Sigmoid colon (tissue), 3 donors: ENCODE measurements around the gene FCGR3B.
"Not testable (repeated sequence)": the region's sequence is repeated elsewhere in the genome, so short reads cannot be mapped to it uniquely, and the experiment has no call there.

Experiments
- POLR2A ChIP-seq, 2 donors: fragments of 450-650 bp; IDR thresholded peaks; one replicate each; pipeline ENCODE4 v1.6.1; 2016; ENCODE audit warnings: antibody characterized with exemption in 2 of 2, mild to moderate bottlenecking in 2 of 2, moderate library complexity in 2 of 2
- TF ChIP-seq, protein P1 (sequence below), 4 experiments: fragments of 450-650 bp in 3 of 4; fragments of 200-600 bp in 1 of 4; IDR thresholded peaks; one replicate each; pipeline ENCODE4 v1.5.1; 2016 to 2019; ENCODE audit warnings: antibody characterized with exemption in 4 of 4, mild to moderate bottlenecking in 3 of 4, moderate library complexity in 2 of 4

DNA sequence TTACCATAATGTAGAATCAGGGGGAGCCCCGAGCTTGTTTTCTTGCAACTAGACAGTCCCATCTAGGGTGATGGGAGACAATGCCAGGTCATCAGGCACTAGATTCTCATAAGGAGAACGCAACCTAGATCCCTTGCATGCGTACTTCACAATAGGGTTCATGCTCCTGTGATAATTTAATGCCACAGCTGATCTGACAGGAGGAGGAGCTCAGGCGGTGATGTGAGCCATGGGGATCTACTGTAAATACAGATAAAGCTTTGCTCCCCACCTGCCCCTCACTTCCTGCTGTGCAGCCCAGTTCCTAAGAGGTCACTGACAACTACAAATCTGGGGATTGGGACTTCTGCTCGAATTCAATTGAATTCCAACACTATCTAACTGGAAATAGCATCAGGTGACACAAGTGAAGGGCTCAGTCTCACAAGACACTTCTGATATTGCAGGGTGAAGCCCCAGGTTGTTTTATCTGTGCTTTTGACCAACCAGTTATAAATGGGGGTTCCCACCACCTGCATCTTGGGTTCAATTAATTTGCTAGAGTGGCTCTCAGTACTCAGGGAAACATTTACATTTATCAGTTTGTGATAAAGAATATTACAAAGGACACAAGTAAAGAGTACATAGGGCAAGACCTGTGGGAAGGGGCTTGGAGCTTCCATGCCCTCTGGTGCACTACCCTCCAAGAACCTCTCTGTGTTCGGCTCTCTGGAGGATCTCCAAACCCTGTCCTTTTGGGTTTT is 7.4 kb upstream of the FCGR3B start:
- TF ChIP-seq, protein P1, sequence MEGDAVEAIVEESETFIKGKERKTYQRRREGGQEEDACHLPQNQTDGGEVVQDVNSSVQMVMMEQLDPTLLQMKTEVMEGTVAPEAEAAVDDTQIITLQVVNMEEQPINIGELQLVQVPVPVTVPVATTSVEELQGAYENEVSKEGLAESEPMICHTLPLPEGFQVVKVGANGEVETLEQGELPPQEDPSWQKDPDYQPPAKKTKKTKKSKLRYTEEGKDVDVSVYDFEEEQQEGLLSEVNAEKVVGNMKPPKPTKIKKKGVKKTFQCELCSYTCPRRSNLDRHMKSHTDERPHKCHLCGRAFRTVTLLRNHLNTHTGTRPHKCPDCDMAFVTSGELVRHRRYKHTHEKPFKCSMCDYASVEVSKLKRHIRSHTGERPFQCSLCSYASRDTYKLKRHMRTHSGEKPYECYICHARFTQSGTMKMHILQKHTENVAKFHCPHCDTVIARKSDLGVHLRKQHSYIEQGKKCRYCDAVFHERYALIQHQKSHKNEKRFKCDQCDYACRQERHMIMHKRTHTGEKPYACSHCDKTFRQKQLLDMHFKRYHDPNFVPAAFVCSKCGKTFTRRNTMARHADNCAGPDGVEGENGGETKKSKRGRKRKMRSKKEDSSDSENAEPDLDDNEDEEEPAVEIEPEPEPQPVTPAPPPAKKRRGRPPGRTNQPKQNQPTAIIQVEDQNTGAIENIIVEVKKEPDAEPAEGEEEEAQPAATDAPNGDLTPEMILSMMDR (IDR thresholded peaks at IDR 0.05), result not testable (repeated sequence)
- TF ChIP-seq POLR2A (IDR thresholded peaks at IDR 0.05), result not testable (repeated sequence)
